Hepatocyte (in vitro differentiated cells): Measurements from ENCODE around the gene CERS5. TPM values are rescaled to one million over a fixed set of nuclear protein-coding genes. Genes with fewer than 3 reads are reported as not detected.
"Not testable (repeated sequence)": the region's sequence is repeated elsewhere in the genome, so short reads cannot be mapped to it uniquely, and the experiment has no call there.

Source experiments
- DNase-seq: peaks from one replicate; pipeline ENCODE4 v3.0.0-alpha.2; 2016; ENCODE audit warnings: low spot score
- H2AFZ ChIP-seq: fragments of 200-600 bp; sonication (generic); 2 replicates; pipeline ENCODE4 v1.6.0; 2016; ENCODE audit warnings: antibody characterized with exemption, mild to moderate bottlenecking
- H3K27ac ChIP-seq: fragments of 200-600 bp; sonication (generic); 2 replicates; pipeline ENCODE4 v1.5.1; 2016; ENCODE audit warnings: mild to moderate bottlenecking
- H3K27me3 ChIP-seq: fragments of 200-600 bp; sonication (generic); 2 replicates; pipeline ENCODE4 v1.6.1; 2016
- H3K36me3 ChIP-seq: fragments of 200-600 bp; sonication (generic); replicated peaks from 2 replicates; pipeline ENCODE4 v1.5.1; 2016; ENCODE audit warnings: low read depth; ENCODE audit not compliant: insufficient read depth
- H3K4me1 ChIP-seq: fragments of 200-600 bp; sonication (generic); 2 replicates; pipeline ENCODE4 v1.5.1; 2016; ENCODE audit warnings: mild to moderate bottlenecking, moderate library complexity; ENCODE audit not compliant: insufficient read depth
- H3K4me2 ChIP-seq: fragments of 200-600 bp; sonication (generic); 2 replicates; pipeline ENCODE4 v1.6.0; 2016
- H3K4me3 ChIP-seq: fragments of 200-600 bp; sonication (generic); 2 replicates; pipeline ENCODE4 v1.5.1; 2016; ENCODE audit warnings: mild to moderate bottlenecking
- H3K79me2 ChIP-seq: fragments of 200-600 bp; sonication (generic); 2 replicates; pipeline ENCODE4 v1.6.0; 2017; ENCODE audit warnings: mild to moderate bottlenecking
- H3K9me2 ChIP-seq: fragments of 200-600 bp; sonication (generic); replicated peaks from 2 replicates; pipeline ENCODE4 v1.6.0; 2017; ENCODE audit warnings: mild to moderate bottlenecking; ENCODE audit not compliant: insufficient read depth
- H3K9me3 ChIP-seq: fragments of 200-600 bp; sonication (generic); 2 replicates; pipeline ENCODE4 v1.5.1; 2016; ENCODE audit warnings: low read depth, mild to moderate bottlenecking
- H4K20me1 ChIP-seq: fragments of 200-600 bp; sonication (generic); 2 replicates; pipeline ENCODE4 v1.6.0; 2016; ENCODE audit warnings: mild to moderate bottlenecking; ENCODE audit not compliant: insufficient read depth, poor library complexity, severe bottlenecking
- CTCF ChIP-seq: fragments of 200-600 bp; sonication (generic); IDR thresholded peaks from 2 replicates; pipeline ENCODE4 v1.5.1; 2016; ENCODE audit warnings: antibody characterized with exemption, mild to moderate bottlenecking; ENCODE audit not compliant: poor library complexity
- EZH2 ChIP-seq: fragments of 200-600 bp; sonication (generic); IDR thresholded peaks from 2 replicates; pipeline ENCODE4 v1.6.1; 2016; ENCODE audit warnings: antibody characterized with exemption, mild to moderate bottlenecking, borderline replicate concordance
- EZH2phosphoT487 ChIP-seq: fragments of 200-600 bp; sonication (generic); IDR thresholded peaks from one replicate; pipeline ENCODE4 v1.6.1; 2018; ENCODE audit warnings: antibody characterized with exemption, mild to moderate bottlenecking, low read depth, moderate library complexity; ENCODE audit not compliant: unreplicated experiment, severe bottlenecking
- WGBS: methylation state at CpG from one replicate; pipeline ENCODE4 v1.1.6; 2016; ENCODE audit warnings: low lambda C conversion rate; ENCODE audit errors: missing lambda C conversion rate; 5-methylcytosine and 5-hydroxymethylcytosine counted together
- polyA plus RNA-seq: library from polyadenylated mRNA; unstranded; fragments of >200 nt; fragmentation: Nextera tagmentation; extraction: Ambion mirVana; gene quantifications from 2 replicates; pipeline ENCODE4 v1.2.1, GENCODE V29; 2016
- total RNA-seq: library from RNA; depleted of rRNA; stranded (reverse); fragments of >200 nt; gene quantifications from 2 replicates; pipeline ENCODE4 v1.2.3, GENCODE V29; 2014

Gene CERS5
- total and polyA plus RNA-seq, 2 experiments from 2014 or later, result 38.8 to 53.3 TPM

GRCh38 chr12:50084775-50085614 is 82.2 kb downstream of the CERS5 start, which contains the start of gene SMARCD1:
Gene SMARCD1 (plus strand): TSS chr12:50085342. CDS start chr12:50085370, 28 bp downstream.
- TF ChIP-seq EZH2phosphoT487, result no peak
- peak; percentile 79 for TF ChIP-seq CTCF
- H4K20me1 ChIP-seq, result peaks cover 9% of the 10 kb centered on the region
- H3K4me3 ChIP-seq, result peak within 1 kb of the TSS; percentile 78
- peak; percentile 97 for DNase-seq
- H2AFZ ChIP-seq, result peak within 1 kb of the TSS; percentile 69
- H3K27me3 ChIP-seq, result no peaks in the 10 kb centered on the region
- H3K27ac ChIP-seq, result peak within 1 kb of the TSS; percentile 96
- peak within 1 kb of the TSS; percentile 76 for H3K4me2 ChIP-seq
- peaks cover 19% of the 10 kb centered on the region for H3K4me1 ChIP-seq
- no peaks in the 10 kb centered on the region for H3K36me3 ChIP-seq
- H3K9me2 ChIP-seq, result no peaks in the 10 kb centered on the region
- peaks cover 15% of the 10 kb centered on the region for H3K79me2 ChIP-seq
- H3K9me3 ChIP-seq, result no peaks in the 10 kb centered on the region
- 1% methylated on average over 46 of the region's 69 CpGs for WGBS

- DNase-seq, H3K9me3 ChIP-seq, H3K9me2 ChIP-seq, H3K27me3 ChIP-seq, H4K20me1 ChIP-seq, H3K36me3 ChIP-seq: not testable (repeated sequence)
- Histone ChIP-seq H3K27ac (peak overlapping the region; percentile 96), H3K4me1 (peaks cover 19% of the 10 kb centered on the region), H3K79me2 (peaks cover 15% of the 10 kb centered on the region), H3K4me3 (peak overlapping the region; percentile 57), H3K4me2 (peak overlapping the region; percentile 76), H2AFZ (peak overlapping the region; percentile 52)
- WGBS, result 66% methylated on average over 7 of the region's 7 CpGs
Measured at GRCh38 chr12:50084409-50084774, 82.8 kb downstream of the CERS5 start.

GRCh38 chr12:50083301-50083700 is 83.9 kb downstream of the CERS5 start:
- peaks cover 7% of the 10 kb centered on the region for H4K20me1 ChIP-seq
- 100% methylated on average over 1 of the region's 1 CpG for WGBS
- no peaks in the 10 kb centered on the region for H3K9me2 ChIP-seq
- no peaks in the 10 kb centered on the region for H3K36me3 ChIP-seq
- H3K4me1 ChIP-seq, result peaks cover 19% of the 10 kb centered on the region
- no peak for DNase-seq
- H3K79me2 ChIP-seq, result peaks cover 15% of the 10 kb centered on the region
- H3K4me3 ChIP-seq, result no peak overlapping the region
- H3K27ac ChIP-seq, result peak overlapping the region; percentile 96
- H3K27me3 ChIP-seq, result no peaks in the 10 kb centered on the region
- H3K4me2 ChIP-seq, result no peak overlapping the region
- TF ChIP-seq EZH2, result no peak
- no peak for TF ChIP-seq CTCF
- no peak for TF ChIP-seq EZH2phosphoT487
- no peak overlapping the region for H2AFZ ChIP-seq
- no peaks in the 10 kb centered on the region for H3K9me3 ChIP-seq

GRCh38 chr12:50082644-50083043 is 84.5 kb downstream of the CERS5 start:
- H3K27ac ChIP-seq, result peak overlapping the region; percentile 96
- peaks cover 4% of the 10 kb centered on the region for H4K20me1 ChIP-seq
- no peaks in the 10 kb centered on the region for H3K27me3 ChIP-seq
- DNase-seq, result peak; percentile 84
- H3K36me3 ChIP-seq, result no peaks in the 10 kb centered on the region
- peaks cover 15% of the 10 kb centered on the region for H3K79me2 ChIP-seq
- peaks cover 19% of the 10 kb centered on the region for H3K4me1 ChIP-seq
- H3K4me2 ChIP-seq, result peak overlapping the region; percentile 51
- no peaks in the 10 kb centered on the region for H3K9me2 ChIP-seq
- no peak for TF ChIP-seq CTCF
- no peak for TF ChIP-seq EZH2phosphoT487
- TF ChIP-seq EZH2, result no peak
- H3K9me3 ChIP-seq, result no peaks in the 10 kb centered on the region
- H3K4me3 ChIP-seq, result no peak overlapping the region
- H2AFZ ChIP-seq, result no peak overlapping the region
- WGBS, result 60% methylated on average over 7 of the region's 7 CpGs
